T-helper 2 cell treated with Interferon-gamma antibody and Interleukin-4, amounts not matched to agents 5 μg/mL and 100 μg/mL, for 36 hours (primary cell): Measurements from ENCODE around the gene COG3.
A peak's percentile ranks its signal among the peaks of the same experiment; 100 is the strongest.

Experiments used
- DNase-seq: peaks from one replicate; pipeline ENCODE4 v3.0.0; 2021; ENCODE audit warnings: low spot score
- H3K27ac Mint-ChIP-seq: one replicate; pipeline ENCODE4 v1.8.0; 2021; ENCODE audit warnings: mild to moderate bottlenecking, mixed read lengths
- H3K27me3 Mint-ChIP-seq: one replicate; pipeline ENCODE4 v1.8.0; 2021; ENCODE audit warnings: low read depth, mixed read lengths
- H3K36me3 Mint-ChIP-seq: one replicate; pipeline ENCODE4 v1.8.0; 2021; ENCODE audit warnings: low read depth, mixed read lengths
- H3K4me1 Mint-ChIP-seq: one replicate; pipeline ENCODE4 v1.8.0; 2021; ENCODE audit warnings: low read depth, mixed read lengths
- H3K4me3 Mint-ChIP-seq: one replicate; pipeline ENCODE4 v1.8.0; 2022; ENCODE audit warnings: mild to moderate bottlenecking, moderate library complexity, mixed read lengths
- H3K9me3 Mint-ChIP-seq: one replicate; pipeline ENCODE4 v1.8.0; 2021; ENCODE audit warnings: mixed read lengths

COG3 gene

DNA sequence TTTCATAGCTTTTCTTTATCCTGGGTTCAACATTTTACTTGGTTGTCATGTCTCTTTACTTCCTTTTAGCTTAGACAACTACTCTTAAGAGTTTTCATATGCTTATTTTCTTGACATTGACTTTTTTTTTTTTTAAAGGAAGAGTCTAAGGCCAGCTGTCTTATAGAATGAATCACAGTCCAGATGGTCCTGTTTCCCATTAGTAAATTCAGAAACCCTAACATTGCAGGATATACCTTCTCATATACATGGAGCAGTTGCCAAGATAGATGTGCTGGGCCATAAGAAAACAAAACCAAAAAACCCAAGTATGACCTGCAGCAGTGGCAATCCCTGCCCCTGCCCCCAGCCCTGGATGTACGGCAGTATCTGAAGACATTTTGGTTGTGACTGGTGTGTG lies 72.8 kb downstream of the COG3 start:
- H3K27ac Mint-ChIP-seq = no peak overlapping the region
- H3K4me1 Mint-ChIP-seq = peaks cover 5% of the 10 kb centered on the region
- H3K9me3 Mint-ChIP-seq = no peaks in the 10 kb centered on the region
- DNase-seq = no peak
- peaks cover 32% of the 10 kb centered on the region for H3K36me3 Mint-ChIP-seq
- no peaks in the 10 kb centered on the region for H3K27me3 Mint-ChIP-seq
- no peak overlapping the region for H3K4me3 Mint-ChIP-seq

DNA sequence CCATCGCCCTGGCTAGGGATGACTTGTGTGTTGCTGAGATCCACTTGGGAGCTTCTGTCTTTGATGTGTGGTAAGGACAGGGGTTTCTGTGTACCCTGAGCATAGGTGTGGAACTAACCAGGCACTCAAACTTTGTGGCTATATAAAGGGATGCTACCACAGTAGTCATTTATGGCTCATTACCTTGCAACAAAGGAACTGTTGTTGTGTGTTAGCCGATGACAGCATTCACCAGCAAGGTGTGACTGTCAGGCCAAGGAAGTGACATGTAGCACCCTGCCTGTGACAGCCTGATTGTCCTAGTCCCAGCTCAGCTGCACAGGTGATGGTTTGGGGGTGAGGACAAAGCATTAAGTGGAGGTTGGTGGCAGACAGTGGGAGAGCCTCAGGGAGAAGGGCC lies 73.6 kb downstream of the COG3 start:
- Mint-ChIP-seq H3K36me3 (peaks cover 25% of the 10 kb centered on the region), H3K9me3 (no peaks in the 10 kb centered on the region), H3K27me3 (no peaks in the 10 kb centered on the region), H3K27ac (no peak overlapping the region), H3K4me3 (no peak overlapping the region), H3K4me1 (peaks cover 5% of the 10 kb centered on the region)
- DNase-seq = no peak

DNA sequence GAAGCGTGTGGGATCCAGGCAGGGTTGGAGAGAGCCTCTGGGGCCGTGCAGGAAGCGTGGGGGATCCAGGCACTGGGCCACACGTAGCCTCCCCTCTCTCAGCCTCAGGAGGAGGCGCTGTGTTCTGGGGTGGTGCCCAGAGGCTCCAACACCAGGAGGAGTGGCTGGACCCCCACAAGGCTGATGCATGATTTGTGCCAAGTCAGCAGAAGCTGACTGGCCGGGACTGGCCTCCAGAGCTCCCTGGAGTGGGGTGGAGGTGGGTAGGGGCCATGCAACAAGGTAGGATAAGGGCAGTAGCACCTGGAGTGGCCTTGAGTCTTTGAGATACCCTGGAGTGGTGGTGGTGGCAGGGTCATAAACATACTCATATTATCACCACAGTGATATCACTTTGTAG lies 75.5 kb downstream of the COG3 start:
- no peak for DNase-seq
- Mint-ChIP-seq H3K4me1 (peaks cover 5% of the 10 kb centered on the region), H3K27me3 (no peaks in the 10 kb centered on the region), H3K27ac (no peak overlapping the region), H3K36me3 (peaks cover 10% of the 10 kb centered on the region), H3K9me3 (no peaks in the 10 kb centered on the region), H3K4me3 (no peak overlapping the region)

DNA sequence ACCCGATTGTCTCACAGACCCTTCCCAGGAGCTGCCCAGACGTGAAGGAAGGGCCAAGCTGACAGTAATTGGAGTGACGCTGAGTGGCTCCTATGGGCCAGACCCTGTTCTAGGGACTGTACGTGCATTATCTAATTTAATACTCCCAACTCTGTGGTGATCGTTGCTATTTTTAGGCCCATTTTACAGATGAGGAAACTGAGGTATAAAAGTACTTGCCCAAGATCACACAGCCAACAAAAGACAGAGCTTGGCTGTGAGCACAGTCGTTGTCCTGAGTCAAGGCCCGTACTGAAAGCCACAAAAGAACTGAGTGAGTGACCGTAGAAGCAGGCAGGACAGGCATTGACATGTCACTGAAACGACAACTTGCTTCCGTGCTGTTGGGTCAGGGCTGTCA lies 76.1 kb downstream of the COG3 start:
- Mint-ChIP-seq H3K9me3 (no peaks in the 10 kb centered on the region), H3K4me3 (no peak overlapping the region), H3K4me1 (peaks cover 5% of the 10 kb centered on the region), H3K36me3 (peaks cover 4% of the 10 kb centered on the region), H3K27me3 (no peaks in the 10 kb centered on the region), H3K27ac (no peak overlapping the region)
- DNase-seq = no peak

DNA sequence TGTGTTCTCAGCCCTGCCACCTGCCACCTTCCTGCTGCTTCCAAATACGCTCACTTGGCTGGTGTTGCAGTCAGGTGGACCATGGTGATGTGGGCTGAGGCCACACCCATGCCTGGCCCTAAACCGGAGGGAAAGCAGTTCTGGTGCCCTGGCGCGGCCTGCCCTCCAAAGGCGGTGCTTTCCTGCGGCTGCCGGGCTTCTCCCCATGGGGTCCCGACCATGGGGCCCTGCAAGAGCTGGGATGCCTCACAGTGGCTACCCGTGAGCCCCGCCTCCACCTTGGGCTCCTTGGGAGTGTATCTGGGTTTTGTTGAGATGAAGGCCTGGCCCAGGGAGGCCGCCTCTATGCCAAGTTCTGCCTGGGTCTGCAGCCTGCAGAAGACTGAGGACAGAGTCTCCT lies 77.1 kb downstream of the COG3 start:
- Mint-ChIP-seq H3K27me3 (no peaks in the 10 kb centered on the region), H3K36me3 (peaks cover 2% of the 10 kb centered on the region), H3K4me3 (no peak overlapping the region), H3K9me3 (no peaks in the 10 kb centered on the region), H3K4me1 (peaks cover 5% of the 10 kb centered on the region), H3K27ac (no peak overlapping the region)
- DNase-seq = no peak

DNA sequence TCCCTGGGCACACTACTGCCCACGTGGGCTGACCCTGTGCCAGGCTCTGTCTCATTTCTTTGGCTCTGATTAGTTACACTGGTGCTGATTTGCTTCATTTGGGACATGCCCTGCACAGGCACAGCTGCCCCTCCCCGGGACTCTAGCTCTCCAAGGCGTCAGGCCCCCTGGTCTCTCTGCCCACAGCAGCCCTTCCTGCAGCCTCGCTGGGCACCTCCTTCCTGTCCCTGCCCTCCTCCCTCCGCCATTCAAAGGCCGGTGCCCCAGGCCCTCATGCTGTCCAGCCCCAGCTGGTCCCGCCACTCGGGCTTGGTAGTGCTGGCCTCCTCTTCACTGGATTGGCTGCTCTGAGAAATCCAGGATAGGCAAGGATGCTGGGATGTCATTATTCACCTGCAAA lies 77.7 kb downstream of the COG3 start:
- no peak for DNase-seq
- Mint-ChIP-seq H3K4me1 (no peaks in the 10 kb centered on the region), H3K9me3 (no peaks in the 10 kb centered on the region), H3K4me3 (no peak overlapping the region), H3K27me3 (peaks cover under 1% of the 10 kb centered on the region), H3K36me3 (peaks cover 2% of the 10 kb centered on the region), H3K27ac (no peak overlapping the region)

DNA sequence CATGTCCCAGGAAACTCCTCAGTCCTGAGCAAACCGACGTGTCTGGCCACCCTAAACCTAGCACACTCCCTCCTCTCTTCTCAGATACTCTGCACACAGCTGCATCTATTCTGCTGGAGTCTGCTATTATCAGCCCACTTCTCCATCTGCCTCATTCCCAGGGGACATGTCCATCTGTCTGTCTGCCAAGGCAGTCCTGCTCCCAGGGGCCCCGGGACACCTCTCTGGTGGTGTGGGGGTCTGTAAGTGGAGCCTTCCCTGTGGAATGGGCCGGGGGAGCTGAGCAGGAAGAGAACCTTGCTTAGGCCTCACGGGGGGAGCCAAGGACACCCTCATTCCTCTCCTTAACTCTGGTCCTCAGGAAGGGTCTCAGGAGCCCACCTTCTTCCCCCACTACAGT lies 78.1 kb downstream of the COG3 start:
- Mint-ChIP-seq H3K4me3 (no peak overlapping the region), H3K9me3 (no peaks in the 10 kb centered on the region), H3K27me3 (peaks cover 4% of the 10 kb centered on the region), H3K4me1 (no peaks in the 10 kb centered on the region), H3K27ac (no peak overlapping the region), H3K36me3 (peaks cover 2% of the 10 kb centered on the region)
- no peak for DNase-seq

DNA sequence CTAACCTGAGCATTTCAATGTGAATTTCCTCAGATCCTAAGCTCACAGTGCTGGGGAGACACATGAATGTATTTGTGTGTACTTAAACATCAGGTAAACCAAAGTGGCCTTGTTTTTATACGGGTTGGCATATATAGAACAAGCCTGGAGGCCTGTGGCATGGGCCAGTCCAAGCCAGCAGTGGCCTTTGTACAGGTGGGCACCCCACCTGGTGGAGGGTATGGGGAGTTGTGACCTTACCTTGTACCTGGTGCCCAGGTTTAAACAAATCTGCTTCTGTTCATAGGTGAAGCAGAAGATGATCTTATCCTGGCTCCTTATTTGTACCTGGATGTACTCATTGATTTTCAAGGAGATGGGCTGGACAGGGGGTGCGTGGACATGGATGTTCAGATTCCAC lies 79.8 kb downstream of the COG3 start:
- Mint-ChIP-seq H3K9me3 (no peaks in the 10 kb centered on the region), H3K27me3 (peaks cover 4% of the 10 kb centered on the region), H3K36me3 (no peaks in the 10 kb centered on the region), H3K27ac (no peak overlapping the region), H3K4me1 (no peaks in the 10 kb centered on the region), H3K4me3 (no peak overlapping the region)
- DNase-seq = no peak

DNA sequence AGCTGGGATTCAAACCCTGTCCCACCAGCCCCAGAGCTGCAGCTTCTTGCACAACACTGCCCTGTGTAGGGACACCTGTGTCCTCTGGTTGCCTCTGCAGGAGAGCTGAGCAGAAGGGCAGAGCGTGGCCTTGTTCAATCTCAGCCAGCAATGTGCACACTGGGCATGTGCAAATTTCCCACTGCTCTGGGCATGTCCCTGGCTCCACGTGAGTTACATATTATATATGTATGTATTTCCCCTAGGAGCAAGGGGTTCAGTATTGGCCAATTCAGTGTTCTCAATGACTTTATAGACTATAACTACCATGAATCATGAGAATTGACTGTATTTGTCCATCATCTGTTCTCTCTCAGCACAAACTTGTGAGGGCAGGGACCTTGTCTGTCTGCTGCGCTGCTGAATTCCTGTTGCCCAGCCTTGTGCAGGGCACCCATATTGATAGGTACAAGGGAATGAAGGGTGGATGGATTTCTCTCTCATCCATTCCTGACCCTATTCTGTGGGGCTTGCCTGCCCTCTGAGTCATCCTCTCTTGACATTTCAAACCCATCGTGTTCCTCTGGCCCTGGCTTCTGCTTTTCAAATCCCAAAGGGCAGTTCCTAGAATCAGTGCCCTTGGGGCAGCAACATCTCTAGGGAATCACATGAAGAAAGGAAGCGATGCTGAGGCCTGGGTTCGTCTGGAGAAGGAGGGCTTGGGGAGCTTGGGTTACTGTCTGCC lies 81.1 kb downstream of the COG3 start:
- Mint-ChIP-seq H3K27ac (no peak overlapping the region), H3K36me3 (no peaks in the 10 kb centered on the region), H3K4me1 (no peaks in the 10 kb centered on the region), H3K4me3 (no peak overlapping the region), H3K27me3 (peaks cover 4% of the 10 kb centered on the region), H3K9me3 (no peaks in the 10 kb centered on the region)
- DNase-seq = no peak

DNA sequence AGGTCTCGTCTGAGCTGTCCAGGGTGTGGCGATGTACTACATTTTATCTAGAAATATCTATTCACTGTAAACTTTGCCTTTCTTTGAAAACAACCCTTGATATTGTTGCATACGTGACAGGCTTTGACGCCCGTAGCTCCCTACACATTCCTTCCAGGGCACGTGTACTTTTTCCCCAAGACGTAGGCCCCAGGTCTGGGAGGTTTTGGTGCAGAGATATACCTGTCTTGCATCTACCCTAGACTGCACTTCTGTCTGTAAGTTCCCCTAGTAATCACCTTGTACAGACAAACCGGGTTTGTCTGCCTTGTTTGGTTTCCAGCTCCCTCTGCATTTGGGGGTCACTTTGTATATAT lies 81.6 kb downstream of the COG3 start:
- H3K27ac Mint-ChIP-seq = no peak overlapping the region
- H3K27me3 Mint-ChIP-seq = peaks cover 8% of the 10 kb centered on the region
- H3K9me3 Mint-ChIP-seq = no peaks in the 10 kb centered on the region
- no peak overlapping the region for H3K4me3 Mint-ChIP-seq
- H3K36me3 Mint-ChIP-seq = no peaks in the 10 kb centered on the region
- DNase-seq = no peak
- H3K4me1 Mint-ChIP-seq = no peaks in the 10 kb centered on the region

DNA sequence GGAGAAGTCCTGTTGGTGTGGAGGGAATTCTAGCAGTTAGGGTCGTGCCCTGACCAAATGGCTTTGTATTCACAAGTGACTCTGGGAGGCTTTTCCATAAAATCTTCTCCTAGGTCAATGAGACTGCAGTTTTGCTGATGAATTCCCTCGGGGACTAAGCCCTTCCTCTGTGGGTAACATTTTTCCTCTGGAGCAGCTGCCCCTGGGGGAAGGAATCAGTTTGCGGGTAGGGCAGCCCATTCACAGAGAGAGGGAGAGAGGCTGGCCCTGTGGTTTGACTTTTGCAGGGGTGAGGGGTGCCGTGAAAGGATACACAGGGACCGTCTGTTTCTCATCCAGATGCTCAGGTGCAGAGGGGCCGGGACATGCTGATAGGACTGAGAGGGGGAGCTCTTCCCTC lies 83.5 kb downstream of the COG3 start:
- no peak overlapping the region for H3K27ac Mint-ChIP-seq
- no peak overlapping the region for H3K4me3 Mint-ChIP-seq
- DNase-seq = no peak
- H3K9me3 Mint-ChIP-seq = no peaks in the 10 kb centered on the region
- H3K27me3 Mint-ChIP-seq = peaks cover 14% of the 10 kb centered on the region
- H3K36me3 Mint-ChIP-seq = no peaks in the 10 kb centered on the region
- no peaks in the 10 kb centered on the region for H3K4me1 Mint-ChIP-seq

DNA sequence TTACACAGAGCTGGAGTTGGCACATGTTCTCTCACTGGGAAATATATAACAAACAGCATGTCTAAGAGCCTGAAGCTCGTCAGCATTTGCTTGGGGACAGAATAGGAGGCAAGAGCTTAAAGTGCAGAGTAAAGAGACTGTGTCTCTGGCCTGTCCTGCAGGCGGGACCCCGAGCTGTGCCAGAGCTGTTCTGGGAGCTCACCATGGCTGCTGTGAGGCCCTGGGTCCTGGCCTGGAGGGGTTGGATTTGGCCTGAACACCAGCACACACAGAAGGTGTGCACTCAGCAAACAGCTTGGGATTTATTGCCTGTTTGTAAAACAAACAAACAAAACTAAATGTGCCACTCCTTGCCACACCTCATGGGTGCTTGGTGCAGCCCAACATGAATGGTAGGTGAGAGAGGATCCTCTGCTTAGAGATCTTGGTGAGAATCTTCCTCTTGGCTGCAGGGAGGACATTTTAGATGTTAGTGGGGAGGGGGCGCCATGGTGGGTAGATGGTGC lies 89.9 kb downstream of the COG3 start:
- Mint-ChIP-seq H3K4me1 (peaks cover 1% of the 10 kb centered on the region), H3K9me3 (no peaks in the 10 kb centered on the region), H3K27me3 (peaks cover 29% of the 10 kb centered on the region), H3K4me3 (no peak overlapping the region), H3K36me3 (no peaks in the 10 kb centered on the region), H3K27ac (no peak overlapping the region)
- no peak for DNase-seq

DNA sequence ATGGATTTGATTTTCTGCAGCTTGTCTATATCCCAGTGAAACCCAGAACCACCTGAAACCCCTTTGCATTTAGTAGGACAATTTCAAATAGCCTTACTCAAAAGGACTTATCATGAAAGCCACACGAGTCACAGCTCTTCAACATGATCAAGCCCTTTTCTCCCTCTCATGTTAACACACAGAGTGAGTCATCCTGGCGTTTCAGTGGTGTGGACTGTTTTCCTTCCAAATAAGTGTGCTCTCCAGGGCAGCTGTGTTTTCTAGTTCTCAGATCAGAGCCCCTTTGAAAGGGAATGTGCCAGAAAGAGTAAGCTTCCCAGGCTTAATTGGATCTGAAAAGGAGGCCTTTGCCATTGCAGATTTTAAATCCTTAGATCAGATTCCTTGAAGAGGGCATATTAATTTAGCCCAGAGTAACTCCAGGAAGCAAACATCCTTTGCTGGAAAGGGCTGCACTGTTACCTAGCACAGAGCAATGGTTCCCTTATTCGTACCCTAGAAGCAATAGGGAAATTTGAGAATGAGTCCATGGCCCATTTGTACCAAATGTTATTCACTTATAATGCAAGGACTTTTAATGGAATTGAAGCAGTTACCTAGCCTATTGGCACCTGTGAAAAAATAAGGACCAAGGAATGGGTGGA lies 99.5 kb downstream of the COG3 start:
- Mint-ChIP-seq H3K27ac (no peak overlapping the region), H3K36me3 (no peaks in the 10 kb centered on the region), H3K4me1 (no peaks in the 10 kb centered on the region), H3K27me3 (peaks cover 2% of the 10 kb centered on the region), H3K9me3 (no peaks in the 10 kb centered on the region), H3K4me3 (no peak overlapping the region)
- DNase-seq = peak; percentile 5

DNA sequence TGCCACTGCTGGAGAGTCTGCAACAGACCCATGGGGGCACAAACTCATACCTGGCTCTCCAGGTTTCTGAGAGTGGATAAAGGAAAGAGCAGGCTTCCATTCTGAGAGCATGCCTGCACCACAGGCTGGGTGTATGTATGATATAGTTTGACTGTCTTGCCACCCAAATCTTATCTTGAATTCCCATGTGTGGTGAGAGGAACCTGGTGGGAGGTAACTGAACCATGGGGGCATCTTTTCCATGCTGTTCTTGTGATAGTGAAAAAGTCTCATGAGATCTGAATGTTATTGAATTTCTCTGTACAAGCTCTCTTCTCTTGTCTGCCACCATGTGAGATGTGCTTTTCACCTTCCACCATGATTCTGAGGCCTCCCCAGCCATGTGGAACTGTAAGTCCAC lies 100.6 kb downstream of the COG3 start:
- H3K4me3 Mint-ChIP-seq = no peak overlapping the region
- H3K27ac Mint-ChIP-seq = no peak overlapping the region
- no peaks in the 10 kb centered on the region for H3K36me3 Mint-ChIP-seq
- no peaks in the 10 kb centered on the region for H3K9me3 Mint-ChIP-seq
- no peak for DNase-seq
- H3K27me3 Mint-ChIP-seq = no peaks in the 10 kb centered on the region
- H3K4me1 Mint-ChIP-seq = no peaks in the 10 kb centered on the region
